Mucosa of gallbladder (tissue), 1 donor: Measurements from ENCODE around the gene TPK1. TPM values are rescaled to one million over a fixed set of nuclear protein-coding genes. Genes with fewer than 3 reads are reported as not detected.
"Not testable (repeated sequence)": the region's sequence is repeated elsewhere in the genome, so short reads cannot be mapped to it uniquely, and the experiment has no call there.

ENCODE experiments used
- DNase-seq: peaks from one replicate; pipeline ENCODE4 v3.0.0-alpha.2; 2020; ENCODE audit warnings: low spot score
- total RNA-seq: library from RNA; stranded (reverse); gene quantifications from one replicate; pipeline ENCODE4 v1.2.1, GENCODE V29; 2021
- donor health status: DM: no; HTN: no; CAD: no.

Gene TPK1
- total RNA-seq, 1 donor from 2014 or later, result 4.7 TPM

GRCh38 chr7:144629598-144629997 lies 206.3 kb downstream of the TPK1 start:
- DNase-seq, result no peak

- no peak for DNase-seq
Measured at GRCh38 chr7:144629011-144629410, 206.8 kb downstream of the TPK1 start.

- no peak for DNase-seq
Measured at GRCh38 chr7:144628176-144628575, 207.7 kb downstream of the TPK1 start.

GRCh38 chr7:144622745-144623144 lies 213.1 kb downstream of the TPK1 start:
- DNase-seq, result no peak

- DNase-seq, result no peak
Measured at GRCh38 chr7:144606261-144606660, 229.6 kb downstream of the TPK1 start.

- no peak for DNase-seq
Measured at GRCh38 chr7:144596953-144597352, 238.9 kb downstream of the TPK1 start.

GRCh38 chr7:144594580-144594979 lies 241.3 kb downstream of the TPK1 start:
- DNase-seq, result no peak

- DNase-seq, result no peak
Measured at GRCh38 chr7:144588559-144589051, 247.2 kb downstream of the TPK1 start.

GRCh38 chr7:144587701-144588100 lies 248.2 kb downstream of the TPK1 start:
- no peak for DNase-seq

GRCh38 chr7:144584726-144585125 lies 251.1 kb downstream of the TPK1 start:
- DNase-seq, result no peak

GRCh38 chr7:144579687-144580086 lies 256.2 kb downstream of the TPK1 start:
- DNase-seq, result no peak

- DNase-seq, result no peak
Measured at GRCh38 chr7:144575456-144575855, 260.4 kb downstream of the TPK1 start.

- not testable (repeated sequence) for DNase-seq
Measured at GRCh38 chr7:144574753-144575152, 261.1 kb downstream of the TPK1 start.

- DNase-seq, result no peak
Measured at GRCh38 chr7:144568233-144568632, 267.6 kb downstream of the TPK1 start.

- no peak for DNase-seq
Measured at GRCh38 chr7:144565586-144565985, 270.3 kb downstream of the TPK1 start.

- DNase-seq, result no peak
Measured at GRCh38 chr7:144549861-144550260, 286.0 kb downstream of the TPK1 start.

GRCh38 chr7:144548556-144548955 lies 287.3 kb downstream of the TPK1 start:
- no peak for DNase-seq

- DNase-seq, result no peak
Measured at GRCh38 chr7:144547888-144548287, 288.0 kb downstream of the TPK1 start.

GRCh38 chr7:144546782-144547181 lies 289.1 kb downstream of the TPK1 start:
- DNase-seq, result no peak

- no peak for DNase-seq
Measured at GRCh38 chr7:144545330-144545729, 290.5 kb downstream of the TPK1 start.

GRCh38 chr7:144534655-144535395 lies 301.0 kb downstream of the TPK1 start:
- no peak for DNase-seq

- DNase-seq, result no peak
Measured at GRCh38 chr7:144534196-144534595, 301.7 kb downstream of the TPK1 start.

GRCh38 chr7:144531181-144531580 lies 304.7 kb downstream of the TPK1 start:
- DNase-seq, result no peak
